ENCODE results near the gene FAM131A.

- TF ChIP-seq CTCF (IDR thresholded peaks at IDR 0.05) (no peak), POLR2A (IDR thresholded peaks at IDR 0.05) (no peak)
Measured at GRCh38 chr3:184296616-184297015, 40.8 kb upstream of the FAM131A start.

Measured in right lobe of liver (tissue), 4 donors.